Endometrium (tissue), 2 donors: ENCODE results near the gene RBBP4.
"Not testable (repeated sequence)": the region's sequence is repeated elsewhere in the genome, so short reads cannot be mapped to it uniquely, and the experiment has no call there.

Experiments used
- FAIRE-seq: peaks from 2 replicates; lab custom pipeline; 2012; peaks lifted over from hg19 to GRCh38; lab: Jason Lieb, UNC
- donor health status: control.
- donor health status: control.

RBBP4 gene

GRCh38 chr1:32693455-32694174 is 42.6 kb downstream of the RBBP4 start:
- FAIRE-seq: no peak

GRCh38 chr1:32695098-32695904 is 44.3 kb downstream of the RBBP4 start:
- FAIRE-seq: no peak

- FAIRE-seq: no peak
These were observed 45.0 kb downstream of the RBBP4 start for GRCh38 chr1:32696041-32696440.

- FAIRE-seq: not testable (repeated sequence)
These were observed 46.0 kb downstream of the RBBP4 start for GRCh38 chr1:32696996-32697395.

- FAIRE-seq: no peak
These were observed 50.5 kb downstream of the RBBP4 start for GRCh38 chr1:32701421-32701911.

- FAIRE-seq: no peak
These were observed 51.1 kb downstream of the RBBP4 start for GRCh38 chr1:32701951-32702598.

GRCh38 chr1:32702599-32703478 is 51.8 kb downstream of the RBBP4 start, which contains the start of gene SYNC:
Gene SYNC, minus strand, starts transcription at chr1:32702770. Its CDS starts 110 bp downstream, at chr1:32702660.
- FAIRE-seq: no peak

- no peak for FAIRE-seq
These were observed 52.7 kb downstream of the RBBP4 start for GRCh38 chr1:32703479-32704291.

- no peak for FAIRE-seq
These were observed 54.5 kb downstream of the RBBP4 start for GRCh38 chr1:32705516-32705915.

GRCh38 chr1:32706491-32706890 is 55.5 kb downstream of the RBBP4 start:
- no peak for FAIRE-seq

- no peak for FAIRE-seq
These were observed 58.1 kb downstream of the RBBP4 start for GRCh38 chr1:32709075-32709474.

GRCh38 chr1:32709476-32709875 is 58.5 kb downstream of the RBBP4 start:
- no peak for FAIRE-seq

- not testable (repeated sequence) for FAIRE-seq
These were observed 60.2 kb downstream of the RBBP4 start for GRCh38 chr1:32711221-32711620.

GRCh38 chr1:32713081-32713480 is 62.1 kb downstream of the RBBP4 start:
- FAIRE-seq: no peak

GRCh38 chr1:32714277-32714676 is 63.3 kb downstream of the RBBP4 start:
- FAIRE-seq: no peak

GRCh38 chr1:32715901-32716311 is 64.9 kb downstream of the RBBP4 start:
- no peak for FAIRE-seq

GRCh38 chr1:32716312-32717148 is 65.5 kb downstream of the RBBP4 start:
- no peak for FAIRE-seq

GRCh38 chr1:32717503-32717902 is 66.5 kb downstream of the RBBP4 start:
- FAIRE-seq: no peak

- FAIRE-seq: no peak
These were observed 67.0 kb downstream of the RBBP4 start for GRCh38 chr1:32718036-32718435.

- no peak for FAIRE-seq
These were observed 67.5 kb downstream of the RBBP4 start for GRCh38 chr1:32718527-32718926.
